NCI-H2196 treated with DMSO at 0.1 percent for 48 hours (cell line): Measurements from ENCODE around the gene HEYL.

Experiments used
- DNase-seq: peaks from one replicate; lab custom pipeline; 2025; ENCODE audit not compliant: unreplicated experiment; lab: John Stamatoyannopoulos, UW

The HEYL gene

GRCh38 chr1:39668111-39668510 is 28.7 kb upstream of the HEYL start:
- DNase-seq = no peak

- DNase-seq = no peak
Measured at GRCh38 chr1:39666772-39667171, 27.3 kb upstream of the HEYL start.

DNA sequence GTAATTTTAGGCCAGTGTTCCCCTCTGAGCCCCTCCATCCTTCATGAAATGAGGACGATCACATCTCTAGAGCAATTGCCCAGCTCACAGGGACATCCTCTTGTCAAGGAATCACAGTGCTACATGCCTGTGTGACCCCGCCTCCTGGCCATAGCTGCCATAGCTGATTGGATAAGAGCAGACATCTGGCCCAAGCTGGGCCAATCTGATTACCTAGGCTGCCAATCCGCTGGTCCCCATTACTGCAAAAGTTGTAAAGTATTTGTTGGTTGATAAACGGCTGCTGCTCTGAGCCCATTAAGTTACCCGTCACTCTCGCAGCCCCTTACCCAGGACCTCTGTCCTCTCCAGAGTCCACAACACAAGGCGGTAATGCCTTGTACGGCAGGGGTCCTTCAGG is 24.1 kb upstream of the HEYL start:
- no peak for DNase-seq

GRCh38 chr1:39662861-39663260 is 23.4 kb upstream of the HEYL start:
- no peak for DNase-seq

GRCh38 chr1:39659538-39659937 is 20.1 kb upstream of the HEYL start:
- no peak for DNase-seq

DNA sequence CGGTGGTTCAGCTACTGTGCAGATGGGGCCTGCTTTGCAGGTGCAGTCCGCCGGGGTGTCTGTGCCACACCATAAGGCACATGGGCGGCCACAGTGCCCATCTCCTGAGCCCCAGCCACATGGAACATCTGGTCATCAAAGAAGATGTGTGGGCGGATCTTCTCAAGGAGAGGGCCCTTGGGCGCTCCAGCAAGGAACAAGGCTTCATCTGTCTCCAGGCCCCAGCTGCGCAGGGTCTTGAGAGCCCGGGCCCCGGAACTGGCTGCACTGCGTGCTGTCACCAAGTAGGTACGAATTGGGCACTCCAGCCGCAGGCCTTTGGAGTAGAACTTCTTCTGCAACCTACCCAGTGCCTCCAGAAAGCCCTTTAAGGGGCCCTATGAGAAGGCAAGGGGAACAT is 19.7 kb upstream of the HEYL start:
- DNase-seq = no peak

DNA sequence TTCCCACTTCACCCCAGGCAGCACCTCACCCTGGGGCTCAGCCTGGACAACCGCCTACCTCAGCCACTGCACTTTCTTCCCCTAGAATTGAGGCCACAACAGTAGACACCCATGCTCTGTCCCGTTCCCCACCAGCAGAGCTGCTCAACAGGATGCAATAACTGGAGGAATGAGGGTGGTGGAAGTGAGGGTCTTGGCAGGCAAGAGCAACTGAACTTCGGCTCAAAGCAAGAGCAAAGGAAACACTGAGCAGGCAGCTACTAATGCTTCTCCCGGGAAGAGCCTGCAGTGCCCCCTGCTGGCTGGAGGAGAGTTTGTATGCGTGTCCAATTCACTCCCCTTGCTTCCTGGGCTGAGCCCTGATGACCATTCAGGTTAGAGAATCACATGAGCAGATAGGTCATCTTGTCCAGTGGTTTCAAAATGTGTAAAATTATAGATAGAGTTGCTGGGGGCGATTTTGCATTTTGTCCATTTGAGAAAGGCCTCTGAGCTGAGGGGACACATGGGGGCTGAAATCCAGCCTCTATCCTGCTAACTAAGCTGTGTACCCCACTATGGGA is 18.6 kb upstream of the HEYL start:
- no peak for DNase-seq

DNA sequence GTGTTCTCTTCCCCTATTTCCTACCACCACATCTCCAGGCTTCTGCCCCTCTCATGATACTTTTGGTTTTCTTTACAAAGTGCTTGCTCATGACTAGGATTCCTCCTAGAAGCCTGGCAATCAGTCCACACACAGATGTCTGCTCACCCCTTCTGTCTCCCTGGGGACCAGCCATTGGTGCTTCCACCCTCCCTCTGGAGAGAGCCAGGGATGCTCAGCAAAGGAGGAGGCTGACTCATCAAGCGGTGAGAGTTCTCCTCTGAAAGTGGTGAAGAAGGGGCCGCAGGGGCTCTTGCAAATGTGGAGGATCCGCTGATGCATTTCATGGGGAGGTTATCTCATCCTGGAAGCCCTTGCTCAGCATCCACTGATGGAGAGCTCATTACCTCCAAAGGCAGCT is 18.0 kb upstream of the HEYL start:
- no peak for DNase-seq

- DNase-seq = no peak
Measured at GRCh38 chr1:39656391-39656790, 16.9 kb upstream of the HEYL start.

GRCh38 chr1:39655578-39656268 is 16.3 kb upstream of the HEYL start:
- no peak for DNase-seq

DNA sequence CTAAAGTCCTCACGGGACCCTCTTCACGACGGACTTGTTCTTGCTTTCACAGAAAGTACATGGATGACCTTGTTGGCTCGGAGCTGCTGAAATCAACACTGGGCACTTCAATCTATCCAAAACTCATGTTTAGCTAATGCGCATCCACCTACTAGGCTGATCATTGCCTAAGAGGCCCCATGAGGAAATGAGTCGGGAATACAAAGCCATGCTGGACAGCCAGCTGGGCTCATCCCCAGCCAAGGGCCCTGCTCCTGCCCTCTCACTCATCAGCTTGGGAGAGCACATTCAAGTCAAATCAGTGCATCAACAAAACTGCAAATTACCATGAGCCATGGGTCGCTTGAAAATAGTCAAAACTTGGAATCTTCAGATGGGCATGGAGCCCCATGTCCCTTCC is 14.8 kb upstream of the HEYL start:
- DNase-seq = no peak

DNA sequence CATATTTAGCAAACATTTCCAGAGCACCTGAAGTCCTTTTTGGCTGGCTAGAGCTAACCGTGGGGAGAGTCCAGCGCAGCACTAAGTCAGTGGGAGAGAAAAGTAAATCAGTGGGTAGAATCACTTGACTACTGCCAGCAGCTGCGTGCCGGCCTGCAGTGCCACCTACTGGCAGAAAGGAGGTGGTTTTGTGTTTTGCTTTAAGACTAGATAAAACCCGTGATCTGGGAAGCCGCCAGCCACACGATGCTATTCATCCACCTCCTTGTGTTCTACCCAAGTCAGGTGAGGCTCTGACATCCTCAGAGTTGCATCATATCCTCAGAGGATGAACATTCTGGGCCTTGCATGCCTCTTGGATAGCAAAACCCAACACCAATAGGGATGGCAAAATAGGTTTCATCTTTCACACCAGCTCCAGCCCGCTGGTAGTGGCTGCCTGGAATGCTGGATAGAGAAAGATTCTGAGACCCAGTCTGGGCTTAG is 14.1 kb upstream of the HEYL start:
- DNase-seq = peak; percentile 67

- no peak for DNase-seq
Measured at GRCh38 chr1:39652554-39652953, 13.1 kb upstream of the HEYL start.

DNA sequence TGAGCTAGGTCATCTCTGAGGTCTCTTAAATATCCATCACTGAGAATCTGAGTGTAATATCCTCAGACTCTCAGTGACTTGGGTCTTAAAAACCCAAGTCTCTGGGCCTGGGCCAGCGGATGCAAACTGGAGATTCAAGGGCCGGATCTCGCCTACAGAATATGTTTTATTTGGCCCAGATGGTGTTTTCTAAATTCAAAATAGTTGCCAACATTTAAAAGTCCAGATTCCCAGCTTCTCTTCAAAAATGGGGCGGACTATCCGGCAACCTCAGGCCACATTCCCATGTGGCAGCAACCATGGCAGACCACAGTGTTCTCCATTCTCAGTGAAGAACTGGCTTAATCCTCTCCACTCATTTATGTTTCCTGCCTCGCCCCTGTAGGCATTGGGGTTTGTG is 12.7 kb upstream of the HEYL start:
- DNase-seq = no peak

GRCh38 chr1:39650431-39650830 is 11.0 kb upstream of the HEYL start:
- no peak for DNase-seq

DNA sequence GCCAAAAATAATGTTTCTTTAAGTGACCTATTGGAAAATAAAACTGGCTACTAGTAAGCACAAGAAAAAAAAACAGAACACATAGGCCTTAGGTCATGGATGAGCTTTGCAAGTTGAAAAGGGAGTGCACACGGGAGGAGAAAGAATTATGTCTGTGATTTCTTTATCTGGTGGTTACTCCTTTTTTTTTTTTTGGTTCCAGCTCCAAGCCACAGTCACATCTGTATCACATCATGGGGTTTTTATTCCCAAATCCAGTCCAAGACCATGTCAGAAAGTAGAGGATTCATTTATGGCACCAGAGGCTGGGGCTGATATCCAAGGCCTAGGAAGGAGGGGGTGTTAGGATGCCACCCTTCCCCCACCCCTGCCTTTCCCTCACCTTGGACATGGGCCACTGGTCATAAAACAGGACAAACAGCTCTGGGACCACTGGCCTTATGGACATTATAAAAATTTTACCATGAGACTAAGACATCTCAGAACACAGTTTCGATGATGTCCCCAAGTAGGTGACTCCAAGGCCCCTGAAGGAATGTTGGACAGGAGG is 10.3 kb upstream of the HEYL start:
- no peak for DNase-seq

DNA sequence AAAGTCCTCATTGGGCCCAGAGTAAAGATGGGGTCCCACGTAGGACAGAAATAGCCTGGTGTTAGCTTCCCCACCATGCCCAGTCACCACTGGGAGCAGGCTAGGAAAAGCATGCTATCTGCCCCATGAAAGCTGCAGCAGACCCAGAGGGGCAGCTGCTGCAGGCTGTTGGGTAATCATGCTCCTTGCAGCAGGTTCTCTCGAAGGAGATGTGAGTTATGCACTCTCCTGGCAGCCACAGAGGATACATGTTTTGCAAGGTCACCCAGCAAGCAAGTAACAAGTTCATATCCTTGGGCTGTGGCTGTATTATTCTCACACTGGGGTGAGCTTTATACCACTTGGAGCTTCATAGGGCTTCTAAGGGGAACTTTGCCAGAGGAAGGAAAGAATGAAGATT is 9.1 kb upstream of the HEYL start:
- DNase-seq = no peak

GRCh38 chr1:39647247-39647646 is 7.8 kb upstream of the HEYL start:
- DNase-seq = no peak

- DNase-seq = no peak
Measured at GRCh38 chr1:39646232-39647081, 7.0 kb upstream of the HEYL start.

- no peak for DNase-seq
Measured at GRCh38 chr1:39645411-39646043, 6.1 kb upstream of the HEYL start.

GRCh38 chr1:39643705-39644104 is 4.3 kb upstream of the HEYL start:
- DNase-seq = no peak
